HG02610 (cell line): ENCODE measurements around the gene KIF19.
"Not testable (repeated sequence)": the region's sequence is repeated elsewhere in the genome, so short reads cannot be mapped to it uniquely, and the experiment has no call there.

Source experiments
- ATAC-seq: cut with Tn5 transposase; IDR thresholded peaks from one replicate; pipeline ENCODE4 v1.9.1; 2021; ENCODE audit warnings: mild to moderate bottlenecking, moderate library complexity; ENCODE audit not compliant: unreplicated experiment

KIF19 gene, protein sequence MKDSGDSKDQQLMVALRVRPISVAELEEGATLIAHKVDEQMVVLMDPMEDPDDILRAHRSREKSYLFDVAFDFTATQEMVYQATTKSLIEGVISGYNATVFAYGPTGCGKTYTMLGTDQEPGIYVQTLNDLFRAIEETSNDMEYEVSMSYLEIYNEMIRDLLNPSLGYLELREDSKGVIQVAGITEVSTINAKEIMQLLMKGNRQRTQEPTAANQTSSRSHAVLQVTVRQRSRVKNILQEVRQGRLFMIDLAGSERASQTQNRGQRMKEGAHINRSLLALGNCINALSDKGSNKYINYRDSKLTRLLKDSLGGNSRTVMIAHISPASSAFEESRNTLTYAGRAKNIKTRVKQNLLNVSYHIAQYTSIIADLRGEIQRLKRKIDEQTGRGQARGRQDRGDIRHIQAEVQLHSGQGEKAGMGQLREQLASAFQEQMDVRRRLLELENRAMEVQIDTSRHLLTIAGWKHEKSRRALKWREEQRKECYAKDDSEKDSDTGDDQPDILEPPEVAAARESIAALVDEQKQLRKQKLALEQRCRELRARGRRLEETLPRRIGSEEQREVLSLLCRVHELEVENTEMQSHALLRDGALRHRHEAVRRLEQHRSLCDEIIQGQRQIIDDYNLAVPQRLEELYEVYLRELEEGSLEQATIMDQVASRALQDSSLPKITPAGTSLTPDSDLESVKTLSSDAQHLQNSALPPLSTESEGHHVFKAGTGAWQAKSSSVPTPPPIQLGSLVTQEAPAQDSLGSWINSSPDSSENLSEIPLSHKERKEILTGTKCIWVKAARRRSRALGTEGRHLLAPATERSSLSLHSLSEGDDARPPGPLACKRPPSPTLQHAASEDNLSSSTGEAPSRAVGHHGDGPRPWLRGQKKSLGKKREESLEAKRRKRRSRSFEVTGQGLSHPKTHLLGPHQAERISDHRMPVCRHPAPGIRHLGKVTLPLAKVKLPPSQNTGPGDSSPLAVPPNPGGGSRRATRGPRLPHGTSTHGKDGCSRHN

DNA sequence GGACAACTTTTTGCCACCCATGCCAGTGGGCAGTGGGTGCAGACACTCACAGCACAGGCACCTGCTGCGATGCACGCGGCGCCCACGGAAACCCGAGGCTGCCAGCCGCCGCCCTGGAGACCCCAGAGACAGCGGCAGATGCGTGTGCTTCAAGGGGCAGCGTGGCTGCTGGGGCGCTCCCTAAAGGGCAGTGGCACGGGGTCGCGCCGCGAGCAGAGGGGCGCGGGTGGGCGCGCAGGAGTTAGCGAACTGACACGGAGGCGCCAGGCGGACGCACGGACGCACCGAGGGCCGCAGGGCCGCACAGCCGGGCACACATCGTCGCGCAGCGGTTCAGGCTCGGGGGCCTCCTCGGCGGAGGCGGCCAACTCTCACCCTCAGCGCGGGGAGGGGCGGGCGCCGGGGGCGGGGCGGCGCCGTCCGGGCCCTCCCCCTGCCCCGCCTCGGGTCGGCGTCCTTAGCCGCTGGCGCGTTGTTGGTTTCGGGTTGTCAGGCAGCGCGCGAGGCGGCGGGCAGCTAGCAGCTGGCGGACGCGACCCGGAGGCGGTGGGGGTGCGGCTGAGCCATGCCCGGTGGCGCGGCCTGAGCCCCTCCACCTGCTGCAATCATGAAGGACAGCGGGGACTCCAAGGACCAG lies at the start of gene KIF19:
Gene KIF19, plus strand, starts transcription at position 484 of the 637 bp plus-strand sequence. Its CDS starts 124 bp downstream, at position 608.
- no peak for ATAC-seq

DNA sequence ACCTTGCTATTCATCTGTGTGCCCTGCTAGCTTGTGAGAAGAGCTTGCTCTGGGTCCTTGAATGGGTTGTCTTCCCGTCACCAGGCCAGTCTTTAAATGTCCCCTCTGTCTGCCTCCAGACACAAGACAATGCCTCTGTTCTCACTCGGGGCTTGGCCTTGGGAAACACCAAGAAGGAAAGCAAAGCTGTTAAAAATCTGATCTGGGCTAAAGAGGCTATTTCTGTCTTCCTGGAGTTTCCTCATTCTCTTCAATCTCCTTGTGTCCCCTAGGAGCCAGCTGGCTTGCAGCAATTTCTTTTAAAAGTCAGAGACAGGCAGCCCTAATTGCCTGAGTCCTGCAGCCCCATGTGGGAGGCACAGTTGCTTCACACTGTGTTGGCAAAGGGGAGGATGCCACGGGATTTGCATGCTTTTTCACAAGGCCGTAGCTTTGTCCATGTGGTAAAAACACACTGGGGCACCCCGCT lies 49.5 kb upstream of the KIF19 start:
- ATAC-seq: no peak

DNA sequence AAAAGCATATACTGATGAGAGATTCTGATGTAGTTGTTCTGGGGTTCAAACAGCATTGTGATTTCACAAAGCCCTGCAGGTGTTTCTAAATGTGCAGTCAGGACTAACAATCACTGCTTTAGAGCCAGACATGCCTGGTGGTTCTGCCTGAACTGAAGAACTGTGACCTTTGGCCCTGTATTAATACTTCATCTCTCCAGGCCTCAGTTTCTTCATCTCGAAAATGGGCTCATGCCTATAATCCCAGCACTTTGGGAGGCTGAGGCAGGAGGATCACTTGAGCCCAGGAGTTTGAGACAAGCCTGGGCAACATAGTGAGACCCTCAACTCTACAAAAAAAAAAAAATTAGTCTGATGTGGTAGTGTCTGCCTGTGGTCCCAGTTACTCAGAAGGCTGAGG lies 48.1 kb upstream of the KIF19 start:
- no peak for ATAC-seq

DNA sequence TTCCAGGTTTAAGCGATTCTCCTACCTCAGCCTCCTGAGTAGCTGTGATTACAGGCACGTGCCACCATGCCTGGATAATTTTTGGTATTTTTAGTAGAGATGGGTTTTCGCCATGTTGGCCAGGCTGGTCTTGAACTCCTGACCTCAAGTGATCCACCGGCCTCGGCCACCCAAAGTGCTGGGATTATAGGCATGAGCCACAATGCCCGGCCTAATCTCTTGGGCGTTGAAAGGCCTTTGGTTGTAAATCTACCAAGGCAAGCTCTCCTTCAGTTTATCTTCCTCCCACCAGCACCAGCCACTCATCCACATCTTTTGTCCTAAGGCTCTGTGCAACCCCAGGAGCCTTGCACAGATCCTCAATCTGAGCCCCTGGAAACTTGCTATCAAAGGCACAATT lies 46.4 kb upstream of the KIF19 start:
- not testable (repeated sequence) for ATAC-seq

DNA sequence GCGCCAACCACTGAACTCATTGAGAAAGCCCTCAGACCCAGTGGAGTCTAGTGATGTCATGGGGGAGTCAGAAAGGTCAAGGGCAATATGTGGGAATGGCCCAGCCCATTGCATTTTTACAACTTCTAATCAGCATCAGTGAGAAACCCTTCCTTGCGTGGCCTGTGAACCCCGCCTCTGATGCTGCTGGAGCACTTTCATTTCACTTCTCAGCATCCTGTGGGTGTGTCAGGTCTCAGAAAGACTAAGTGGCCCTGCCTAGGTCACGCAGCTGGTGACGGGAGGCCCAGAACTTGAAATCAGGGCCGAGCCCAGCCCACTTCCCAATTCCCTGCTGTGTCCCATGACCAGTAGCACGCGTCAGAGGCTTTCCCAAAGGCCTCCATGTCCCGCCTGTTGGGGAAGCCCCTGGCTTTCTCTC lies 45.9 kb upstream of the KIF19 start:
- peak; percentile 43 for ATAC-seq

DNA sequence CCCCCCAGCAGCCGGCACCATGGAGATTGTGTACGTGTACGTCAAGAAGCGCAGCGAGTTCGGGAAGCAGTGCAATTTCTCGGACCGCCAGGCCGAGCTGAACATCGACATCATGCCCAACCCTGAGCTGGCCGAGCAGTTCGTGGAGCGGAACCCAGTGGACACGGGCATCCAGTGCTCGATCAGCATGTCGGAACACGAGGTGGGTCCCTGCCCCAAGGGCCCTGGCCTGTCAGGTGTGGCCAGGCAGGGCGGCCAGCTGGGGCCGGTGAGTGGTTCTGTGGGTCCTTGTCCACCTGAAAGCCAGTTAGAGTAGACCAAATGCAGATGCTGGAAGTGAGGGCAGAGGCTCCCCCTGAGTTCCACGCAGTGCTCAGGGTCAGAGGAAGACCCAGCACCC lies 44.2 kb upstream of the KIF19 start:
- ATAC-seq: no peak

DNA sequence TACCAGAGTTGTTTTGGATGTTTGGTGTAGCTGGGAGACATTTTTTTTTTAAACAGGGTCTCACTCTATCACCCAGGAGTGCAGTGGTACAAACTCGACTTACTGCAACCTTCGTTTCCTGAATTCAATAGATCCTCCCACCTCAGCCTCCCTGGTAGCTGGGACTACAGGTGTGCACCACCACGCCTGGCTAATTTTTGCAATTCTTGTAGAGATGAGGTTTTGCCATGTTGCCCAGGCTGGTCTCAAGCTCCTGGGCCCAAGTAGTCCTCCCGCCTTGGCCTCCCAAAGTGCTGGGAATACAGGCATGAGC lies 43.8 kb upstream of the KIF19 start:
- ATAC-seq: not testable (repeated sequence)

DNA sequence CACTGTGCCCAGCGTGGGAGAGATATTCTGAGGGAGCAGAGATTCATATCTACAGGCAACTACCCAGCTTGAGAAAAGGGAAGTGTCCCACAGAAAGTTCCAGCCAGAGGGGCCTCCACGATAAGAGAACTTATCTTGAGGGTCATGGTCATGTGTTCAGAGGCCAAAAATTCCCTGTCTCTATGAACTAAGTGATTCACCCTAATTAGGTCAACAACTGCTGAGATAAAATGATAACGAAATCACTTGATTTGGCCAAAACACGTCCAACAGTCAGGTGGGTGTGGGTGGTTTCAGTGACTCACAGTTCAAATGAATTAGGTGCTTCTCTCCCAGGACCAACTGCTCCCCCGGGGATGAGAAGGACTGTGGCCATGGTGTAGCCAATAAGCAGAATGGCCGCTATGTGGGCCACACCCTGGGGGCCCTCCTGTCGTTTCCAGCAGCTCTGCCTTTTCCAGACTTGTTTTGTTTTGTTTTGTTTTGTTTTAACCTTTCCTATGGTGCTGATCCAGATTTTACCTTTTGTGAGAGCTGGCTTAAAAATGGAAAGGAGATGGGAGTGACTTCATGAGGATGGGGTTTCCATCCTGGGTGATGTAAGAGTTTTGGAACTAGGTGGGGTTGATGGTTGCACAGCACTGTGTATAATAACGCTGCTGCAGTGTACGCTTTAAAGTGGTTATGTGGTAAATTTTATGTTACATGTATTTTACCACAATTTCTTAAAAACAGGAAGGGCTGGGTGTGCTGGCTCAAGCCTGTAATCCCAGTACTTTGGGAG lies 43.2 kb upstream of the KIF19 start:
- peak; percentile 40 for ATAC-seq

DNA sequence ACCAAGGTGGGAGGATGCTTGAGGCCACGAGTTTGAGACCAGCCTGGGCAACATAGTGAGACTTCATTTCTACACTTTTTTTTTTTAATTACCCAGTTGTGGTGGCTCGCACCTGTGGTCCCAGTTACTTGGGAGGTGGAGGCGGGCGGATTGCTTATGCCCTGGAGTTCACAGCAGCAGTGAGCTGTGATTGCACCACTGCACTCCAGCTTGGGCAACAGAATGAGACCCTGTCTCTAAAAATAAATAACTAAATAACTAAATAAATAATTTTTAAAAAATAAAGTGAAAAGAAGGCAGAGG lies 42.7 kb upstream of the KIF19 start:
- no peak for ATAC-seq

DNA sequence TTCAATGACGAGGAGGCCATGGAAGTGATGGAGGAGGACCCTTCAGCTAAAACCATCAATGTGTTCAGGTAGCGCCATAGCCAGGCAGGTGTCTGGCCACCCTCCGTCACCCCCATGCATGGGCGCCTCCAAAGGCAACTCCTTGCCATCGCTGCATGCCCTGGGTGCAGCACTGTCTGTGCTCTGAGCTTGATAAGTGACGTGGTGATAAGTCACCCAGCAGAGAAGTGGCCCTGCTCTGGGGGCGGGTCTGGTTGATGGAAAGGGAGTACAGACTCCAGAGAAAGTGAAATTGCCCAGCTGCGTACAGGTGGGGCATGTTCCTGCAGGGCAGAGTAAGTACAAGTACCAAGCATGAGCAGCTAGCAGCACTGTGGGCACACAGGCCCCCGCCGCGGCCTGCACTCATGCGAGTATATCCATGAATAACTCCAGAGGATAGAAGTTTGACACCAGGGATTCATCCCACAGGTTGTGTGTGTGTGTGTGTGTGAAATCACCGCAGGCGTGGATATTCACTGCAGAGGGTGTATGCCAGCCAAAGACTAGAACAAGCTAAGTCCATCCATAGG lies 38.9 kb upstream of the KIF19 start:
- no peak for ATAC-seq

DNA sequence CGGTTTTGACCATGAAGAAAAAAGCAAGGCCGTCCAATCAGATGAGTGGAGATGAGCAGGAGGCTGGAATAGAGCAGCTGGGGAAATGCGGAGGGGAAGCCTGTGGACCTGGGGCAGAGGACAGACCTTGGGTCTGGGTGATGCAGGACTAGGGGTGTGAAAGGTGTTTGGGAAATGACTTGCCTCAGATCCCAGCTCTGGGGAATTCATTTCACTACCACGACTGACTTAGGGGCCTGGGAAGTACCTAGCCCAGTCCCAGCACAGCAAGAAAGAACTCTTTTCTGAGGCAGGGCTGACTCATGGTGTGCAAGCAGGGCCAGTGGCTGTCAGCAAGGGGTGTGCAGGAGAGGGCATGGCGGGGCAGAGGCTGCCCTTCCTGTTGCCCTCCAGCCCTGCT lies 37.2 kb upstream of the KIF19 start:
- peak; percentile 76 for ATAC-seq

DNA sequence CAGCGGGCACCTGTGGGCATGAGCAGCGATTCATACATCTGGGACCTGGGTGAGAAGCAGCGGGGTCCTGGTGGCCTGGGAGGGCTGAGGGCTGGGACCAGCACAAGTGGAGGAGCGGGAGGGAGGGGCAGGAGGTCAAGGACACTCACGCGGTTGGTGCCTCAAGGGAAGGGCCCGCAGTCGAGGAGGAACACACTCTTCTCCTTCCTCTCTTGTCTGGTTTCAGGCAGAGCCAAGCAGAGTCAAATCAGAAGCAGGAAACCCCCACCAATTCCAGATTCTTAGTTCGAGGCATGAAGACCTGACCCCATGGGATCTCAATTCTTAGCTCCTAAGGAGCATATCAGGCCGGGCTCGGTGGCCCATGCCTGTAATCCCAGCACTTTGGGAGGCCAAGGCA lies 36.3 kb upstream of the KIF19 start:
- ATAC-seq: no peak

DNA sequence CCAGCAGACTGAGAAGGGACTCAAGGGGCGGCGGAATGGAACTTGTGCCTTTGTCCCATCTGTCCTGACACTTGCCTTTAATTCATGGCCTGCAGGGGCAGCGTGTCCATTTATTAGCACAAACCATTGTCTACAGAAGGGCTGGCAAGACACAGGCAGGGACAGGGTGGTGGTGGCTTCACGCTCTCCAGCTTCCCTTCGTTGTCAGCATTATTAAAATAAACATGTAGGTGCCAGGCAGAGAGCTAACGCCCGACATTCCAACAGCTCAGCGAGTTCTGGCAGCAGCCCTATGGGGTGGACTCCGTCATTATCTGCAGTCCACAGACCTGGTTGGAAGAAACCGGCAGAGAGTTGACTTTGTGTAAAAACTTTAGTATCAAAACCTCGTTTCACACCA lies 35.7 kb upstream of the KIF19 start:
- no peak for ATAC-seq

DNA sequence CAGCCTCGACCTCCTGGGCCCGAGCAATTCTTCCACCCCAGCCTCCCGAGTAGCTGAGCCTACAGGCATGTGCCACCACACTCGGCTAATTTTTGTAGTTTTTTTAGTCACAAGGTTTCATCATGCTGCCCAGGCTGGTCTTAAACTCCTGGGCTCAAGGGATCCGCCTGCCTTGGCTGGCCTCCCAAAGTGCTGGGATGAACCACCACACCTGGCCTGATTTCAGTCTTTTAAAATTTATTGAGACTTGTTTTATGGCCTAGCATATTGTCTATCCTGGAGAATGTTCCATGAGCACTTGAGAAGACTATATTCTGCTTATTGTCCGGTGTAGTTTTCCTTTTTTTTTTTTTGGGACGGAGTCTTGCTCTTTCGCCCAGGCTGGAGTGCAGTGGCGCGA lies 33.5 kb upstream of the KIF19 start:
- no peak for ATAC-seq

DNA sequence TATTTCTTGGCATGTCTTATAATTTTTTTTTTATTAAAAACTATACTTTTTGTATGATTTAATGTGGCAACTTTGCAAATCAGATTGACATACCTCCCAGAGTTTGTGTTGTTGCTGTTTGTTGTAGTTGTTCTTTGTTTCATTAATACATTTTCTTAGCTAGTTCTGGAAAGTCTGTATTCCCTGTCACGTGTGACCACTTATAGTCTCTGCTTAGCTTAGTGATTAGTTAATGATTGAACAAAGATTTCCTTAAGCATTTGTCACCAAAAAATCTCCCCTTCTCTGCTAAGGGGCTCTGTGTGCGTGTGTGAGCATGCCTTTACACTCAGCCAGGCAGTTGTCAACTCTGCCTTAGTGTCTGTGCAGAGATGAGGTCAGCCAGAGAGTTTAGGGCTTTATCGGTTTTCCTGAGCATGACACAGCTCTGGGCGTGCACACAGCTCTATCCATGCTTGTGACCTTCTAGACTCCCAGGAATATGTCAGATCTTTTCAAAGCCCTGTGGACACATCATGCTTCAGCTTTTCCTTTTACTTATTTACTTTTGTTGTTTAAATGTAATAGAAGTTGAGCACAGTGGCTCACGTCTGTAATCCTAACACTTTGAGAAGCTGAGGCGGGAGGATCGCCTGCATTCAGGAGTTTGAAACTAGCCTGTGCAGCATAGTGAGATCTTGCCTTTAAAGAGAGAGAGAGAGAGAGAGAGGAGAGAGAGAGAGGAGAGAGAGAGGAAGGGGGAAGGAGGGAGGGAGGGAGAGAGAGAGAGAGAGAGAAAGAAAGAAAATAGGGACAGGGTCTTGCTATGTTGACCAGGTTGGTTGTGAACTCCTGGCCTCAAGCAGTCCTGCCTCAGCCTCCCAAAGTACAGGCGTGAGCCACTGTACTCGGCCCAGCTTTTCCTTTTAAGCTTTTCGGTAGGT lies 30.1 kb upstream of the KIF19 start:
- ATAC-seq: peak; percentile 38

DNA sequence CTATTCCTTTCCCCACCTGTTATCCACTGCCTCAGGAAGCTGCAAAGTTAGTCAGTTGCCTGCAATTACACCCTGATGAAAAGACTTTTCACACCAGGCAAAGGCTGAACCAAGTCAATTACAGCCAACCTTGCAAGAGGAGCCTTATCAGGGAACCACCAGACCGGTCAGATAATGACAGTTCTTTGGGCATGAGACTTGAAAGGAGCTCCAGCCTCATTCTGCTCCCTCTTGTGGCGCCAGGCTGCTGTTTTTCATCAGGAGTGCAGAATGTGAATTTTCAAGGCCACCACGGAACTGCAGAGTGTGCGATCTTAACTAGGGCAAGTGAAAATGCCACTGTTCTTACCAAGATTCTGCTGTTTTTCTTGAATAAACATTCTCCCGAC lies 29.5 kb upstream of the KIF19 start:
- ATAC-seq: no peak

DNA sequence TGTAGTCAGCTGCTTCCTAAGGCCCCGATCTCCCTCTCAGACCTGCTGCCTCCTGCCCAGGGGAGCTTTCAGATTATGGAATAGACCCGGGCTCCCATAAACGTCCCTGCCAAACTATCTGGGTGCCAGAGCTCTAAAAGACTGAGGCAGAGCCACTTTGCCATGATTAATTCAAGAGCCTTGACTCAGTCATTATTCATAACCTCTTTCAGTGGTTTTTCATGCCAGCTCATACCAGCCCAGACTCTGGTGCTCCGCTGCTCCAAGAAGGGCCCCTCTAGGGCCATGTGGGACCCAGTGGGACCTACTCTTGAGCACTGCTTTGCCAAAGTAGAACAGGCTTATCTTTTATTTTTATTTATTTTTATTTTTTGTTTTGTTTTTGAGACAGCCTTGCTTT lies 28.1 kb upstream of the KIF19 start:
- ATAC-seq: no peak

DNA sequence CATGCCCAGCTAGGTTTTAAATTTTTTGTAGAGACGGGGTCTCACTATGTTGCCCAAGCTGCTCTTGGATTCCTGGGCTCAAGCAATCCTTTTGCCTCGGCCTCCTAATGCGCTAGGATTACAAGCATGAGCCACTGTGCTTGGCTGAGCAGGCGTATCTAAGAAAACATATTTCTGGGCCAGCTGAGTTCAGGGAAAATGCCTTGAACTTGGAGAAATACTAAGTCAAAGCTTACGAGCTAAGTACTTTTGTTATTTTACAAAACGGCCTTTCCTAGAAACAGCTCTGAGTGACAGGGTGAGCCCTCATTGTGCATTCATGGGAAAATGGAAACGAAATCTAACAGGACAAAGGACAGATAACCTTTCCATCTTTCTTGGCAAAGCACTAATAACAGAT lies 27.2 kb upstream of the KIF19 start:
- no peak for ATAC-seq

DNA sequence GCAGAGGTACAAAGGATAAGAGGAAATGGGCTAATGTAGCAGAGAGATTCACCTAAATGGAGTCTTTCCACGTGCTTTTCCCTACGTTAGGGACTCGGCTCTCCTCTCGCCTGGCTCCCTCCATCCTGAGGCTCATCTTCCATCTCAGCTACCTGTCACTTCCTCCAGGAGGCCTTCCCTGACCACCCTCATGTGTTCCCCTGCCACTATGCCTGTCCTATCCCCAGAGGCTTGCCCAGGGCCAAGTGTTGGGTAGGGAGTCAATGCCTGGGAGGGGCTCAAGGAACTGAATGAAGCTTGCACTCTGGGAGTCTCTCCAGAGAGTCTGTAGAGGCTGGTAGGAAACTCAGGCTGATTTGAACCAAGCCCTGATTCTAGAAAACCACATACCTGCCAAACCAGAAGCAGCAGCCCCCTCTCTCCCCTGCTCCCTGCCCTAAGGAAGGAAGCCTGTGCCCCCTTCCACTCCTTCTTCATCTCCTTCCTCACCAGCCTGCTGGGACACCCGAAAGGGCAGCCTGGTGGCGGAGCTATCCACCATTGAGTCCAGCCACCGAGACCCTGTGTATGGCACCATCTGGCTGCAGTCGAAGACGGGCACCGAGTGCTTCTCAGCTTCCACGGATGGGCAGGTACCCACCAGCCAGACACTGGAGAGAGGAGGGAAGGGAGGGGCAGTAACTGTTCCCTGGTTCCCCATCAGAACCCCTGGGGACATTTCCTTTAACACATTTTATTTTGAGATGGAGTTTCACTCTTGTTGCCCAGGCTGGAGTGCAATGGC lies 26.6 kb upstream of the KIF19 start:
- no peak for ATAC-seq
